ENCODE measurements around the gene CPN2. TPM values are rescaled to one million over a fixed set of nuclear protein-coding genes. Genes with fewer than 3 reads are reported as not detected.
A peak's percentile ranks its signal among the peaks of the same experiment; 100 is the strongest.

Gene CPN2
- total and polyA plus RNA-seq, 2 of the 8 experiments (the other 6 are each of a cell fraction or from before 2014, with no cell fraction given): 0.03 TPM; not detected in 1

DNA sequence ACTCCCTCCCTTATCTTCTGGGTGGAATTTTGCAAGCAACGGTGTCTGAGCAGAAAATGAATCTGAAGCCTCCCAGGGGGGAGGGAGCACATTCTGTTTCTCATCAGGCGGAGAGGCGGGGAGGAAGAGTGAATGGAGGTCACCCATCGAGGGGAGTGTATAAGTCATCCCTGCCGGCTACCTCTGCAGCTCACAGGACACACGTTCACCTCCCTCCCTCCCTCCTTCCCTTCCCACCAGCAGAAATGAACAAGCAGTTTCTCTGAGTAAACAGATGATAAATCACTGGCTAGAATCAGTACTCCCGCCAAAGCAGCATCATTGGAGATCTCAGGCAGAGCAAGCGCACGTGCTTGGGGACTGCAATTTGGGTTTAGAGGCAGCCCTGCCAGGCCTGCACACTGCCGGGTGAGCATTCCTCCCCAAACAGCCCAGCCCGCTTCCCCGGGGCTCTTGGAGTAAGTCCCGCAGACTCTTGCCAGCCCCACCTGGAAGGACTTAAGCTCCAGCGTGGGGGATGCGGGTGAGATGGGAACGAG, 38.3 kb downstream of the CPN2 start (continued):
- TF ChIP-seq, protein P1, sequence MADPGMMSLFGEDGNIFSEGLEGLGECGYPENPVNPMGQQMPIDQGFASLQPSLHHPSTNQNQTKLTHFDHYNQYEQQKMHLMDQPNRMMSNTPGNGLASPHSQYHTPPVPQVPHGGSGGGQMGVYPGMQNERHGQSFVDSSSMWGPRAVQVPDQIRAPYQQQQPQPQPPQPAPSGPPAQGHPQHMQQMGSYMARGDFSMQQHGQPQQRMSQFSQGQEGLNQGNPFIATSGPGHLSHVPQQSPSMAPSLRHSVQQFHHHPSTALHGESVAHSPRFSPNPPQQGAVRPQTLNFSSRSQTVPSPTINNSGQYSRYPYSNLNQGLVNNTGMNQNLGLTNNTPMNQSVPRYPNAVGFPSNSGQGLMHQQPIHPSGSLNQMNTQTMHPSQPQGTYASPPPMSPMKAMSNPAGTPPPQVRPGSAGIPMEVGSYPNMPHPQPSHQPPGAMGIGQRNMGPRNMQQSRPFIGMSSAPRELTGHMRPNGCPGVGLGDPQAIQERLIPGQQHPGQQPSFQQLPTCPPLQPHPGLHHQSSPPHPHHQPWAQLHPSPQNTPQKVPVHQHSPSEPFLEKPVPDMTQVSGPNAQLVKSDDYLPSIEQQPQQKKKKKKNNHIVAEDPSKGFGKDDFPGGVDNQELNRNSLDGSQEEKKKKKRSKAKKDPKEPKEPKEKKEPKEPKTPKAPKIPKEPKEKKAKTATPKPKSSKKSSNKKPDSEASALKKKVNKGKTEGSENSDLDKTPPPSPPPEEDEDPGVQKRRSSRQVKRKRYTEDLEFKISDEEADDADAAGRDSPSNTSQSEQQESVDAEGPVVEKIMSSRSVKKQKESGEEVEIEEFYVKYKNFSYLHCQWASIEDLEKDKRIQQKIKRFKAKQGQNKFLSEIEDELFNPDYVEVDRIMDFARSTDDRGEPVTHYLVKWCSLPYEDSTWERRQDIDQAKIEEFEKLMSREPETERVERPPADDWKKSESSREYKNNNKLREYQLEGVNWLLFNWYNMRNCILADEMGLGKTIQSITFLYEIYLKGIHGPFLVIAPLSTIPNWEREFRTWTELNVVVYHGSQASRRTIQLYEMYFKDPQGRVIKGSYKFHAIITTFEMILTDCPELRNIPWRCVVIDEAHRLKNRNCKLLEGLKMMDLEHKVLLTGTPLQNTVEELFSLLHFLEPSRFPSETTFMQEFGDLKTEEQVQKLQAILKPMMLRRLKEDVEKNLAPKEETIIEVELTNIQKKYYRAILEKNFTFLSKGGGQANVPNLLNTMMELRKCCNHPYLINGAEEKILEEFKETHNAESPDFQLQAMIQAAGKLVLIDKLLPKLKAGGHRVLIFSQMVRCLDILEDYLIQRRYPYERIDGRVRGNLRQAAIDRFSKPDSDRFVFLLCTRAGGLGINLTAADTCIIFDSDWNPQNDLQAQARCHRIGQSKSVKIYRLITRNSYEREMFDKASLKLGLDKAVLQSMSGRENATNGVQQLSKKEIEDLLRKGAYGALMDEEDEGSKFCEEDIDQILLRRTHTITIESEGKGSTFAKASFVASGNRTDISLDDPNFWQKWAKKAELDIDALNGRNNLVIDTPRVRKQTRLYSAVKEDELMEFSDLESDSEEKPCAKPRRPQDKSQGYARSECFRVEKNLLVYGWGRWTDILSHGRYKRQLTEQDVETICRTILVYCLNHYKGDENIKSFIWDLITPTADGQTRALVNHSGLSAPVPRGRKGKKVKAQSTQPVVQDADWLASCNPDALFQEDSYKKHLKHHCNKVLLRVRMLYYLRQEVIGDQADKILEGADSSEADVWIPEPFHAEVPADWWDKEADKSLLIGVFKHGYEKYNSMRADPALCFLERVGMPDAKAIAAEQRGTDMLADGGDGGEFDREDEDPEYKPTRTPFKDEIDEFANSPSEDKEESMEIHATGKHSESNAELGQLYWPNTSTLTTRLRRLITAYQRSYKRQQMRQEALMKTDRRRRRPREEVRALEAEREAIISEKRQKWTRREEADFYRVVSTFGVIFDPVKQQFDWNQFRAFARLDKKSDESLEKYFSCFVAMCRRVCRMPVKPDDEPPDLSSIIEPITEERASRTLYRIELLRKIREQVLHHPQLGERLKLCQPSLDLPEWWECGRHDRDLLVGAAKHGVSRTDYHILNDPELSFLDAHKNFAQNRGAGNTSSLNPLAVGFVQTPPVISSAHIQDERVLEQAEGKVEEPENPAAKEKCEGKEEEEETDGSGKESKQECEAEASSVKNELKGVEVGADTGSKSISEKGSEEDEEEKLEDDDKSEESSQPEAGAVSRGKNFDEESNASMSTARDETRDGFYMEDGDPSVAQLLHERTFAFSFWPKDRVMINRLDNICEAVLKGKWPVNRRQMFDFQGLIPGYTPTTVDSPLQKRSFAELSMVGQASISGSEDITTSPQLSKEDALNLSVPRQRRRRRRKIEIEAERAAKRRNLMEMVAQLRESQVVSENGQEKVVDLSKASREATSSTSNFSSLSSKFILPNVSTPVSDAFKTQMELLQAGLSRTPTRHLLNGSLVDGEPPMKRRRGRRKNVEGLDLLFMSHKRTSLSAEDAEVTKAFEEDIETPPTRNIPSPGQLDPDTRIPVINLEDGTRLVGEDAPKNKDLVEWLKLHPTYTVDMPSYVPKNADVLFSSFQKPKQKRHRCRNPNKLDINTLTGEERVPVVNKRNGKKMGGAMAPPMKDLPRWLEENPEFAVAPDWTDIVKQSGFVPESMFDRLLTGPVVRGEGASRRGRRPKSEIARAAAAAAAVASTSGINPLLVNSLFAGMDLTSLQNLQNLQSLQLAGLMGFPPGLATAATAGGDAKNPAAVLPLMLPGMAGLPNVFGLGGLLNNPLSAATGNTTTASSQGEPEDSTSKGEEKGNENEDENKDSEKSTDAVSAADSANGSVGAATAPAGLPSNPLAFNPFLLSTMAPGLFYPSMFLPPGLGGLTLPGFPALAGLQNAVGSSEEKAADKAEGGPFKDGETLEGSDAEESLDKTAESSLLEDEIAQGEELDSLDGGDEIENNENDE (IDR thresholded peaks at IDR 0.05; ENCODE audit: insufficient replicate concordance, low read length): no peak
- no peak for TF ChIP-seq SIN3A (conservative IDR thresholded peaks at IDR 0.05 in 1 of 2, IDR thresholded peaks at IDR 0.05 in 1 of 2; ENCODE audit: low read depth in 1 of 2, low read length in 2 of 2)
- no peak for TF ChIP-seq EP300 (IDR thresholded peaks at IDR 0.05; ENCODE audit: borderline replicate concordance in 1 of 2, low read depth in 2 of 2, low read length in 2 of 2)
- no peak for TF ChIP-seq POLR2A (IDR thresholded peaks at IDR 0.05; ENCODE audit: control extremely low read depth in 1 of 2, low read depth in 2 of 2, low read length in 2 of 2)
- TF ChIP-seq SP4 (IDR thresholded peaks at IDR 0.05; ENCODE audit: low read length): no peak
- no peak for TF ChIP-seq SIRT6 (IDR thresholded peaks at IDR 0.05; ENCODE audit: low read length)
- TF ChIP-seq, protein P2, sequence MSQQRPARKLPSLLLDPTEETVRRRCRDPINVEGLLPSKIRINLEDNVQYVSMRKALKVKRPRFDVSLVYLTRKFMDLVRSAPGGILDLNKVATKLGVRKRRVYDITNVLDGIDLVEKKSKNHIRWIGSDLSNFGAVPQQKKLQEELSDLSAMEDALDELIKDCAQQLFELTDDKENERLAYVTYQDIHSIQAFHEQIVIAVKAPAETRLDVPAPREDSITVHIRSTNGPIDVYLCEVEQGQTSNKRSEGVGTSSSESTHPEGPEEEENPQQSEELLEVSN (IDR thresholded peaks at IDR 0.05): peak; percentile 72
- TF ChIP-seq TCF12 (IDR thresholded peaks at IDR 0.05; ENCODE audit: low read depth, low read length): no peak
- no peak for TF ChIP-seq CTBP2 (IDR thresholded peaks at IDR 0.05; ENCODE audit: borderline replicate concordance, insufficient read depth, insufficient read length, low read length)
- TF ChIP-seq BACH1 (IDR thresholded peaks at IDR 0.05; ENCODE audit: low read length): no peak
- TF ChIP-seq BCL11A (IDR thresholded peaks at IDR 0.05; ENCODE audit: low read depth in 2 of 2, low read length in 2 of 2): no peak

Data from H1 (cell line).